H1 (cell line): ENCODE measurements around the gene ORC3. TPM values are rescaled to one million over a fixed set of nuclear protein-coding genes. Genes with fewer than 3 reads are reported as not detected.

Source experiments
- CTCF ChIA-PET: fragments of 300-600 bp; sonication (Branson Sonifier 250); formaldehyde crosslinking; loops from one replicate; lab custom pipeline; 2021; ENCODE audit not compliant: partially characterized antibody; lab: Charles Lee
- POLR2A ChIA-PET: fragments of 300-600 bp; sonication (Branson Sonifier 250); formaldehyde crosslinking; loops from one replicate; lab custom pipeline; 2021; ENCODE audit warnings: inconsistent platforms; ENCODE audit not compliant: partially characterized antibody; lab: Charles Lee
- DNase-seq, 2 experiments: peaks; one replicate each; pipeline versions ENCODE4 v3.0.0 to v3.0.0-alpha.2; 2010 to 2022; ENCODE audit warnings: low spot score in 2 of 2, low read depth in 1 of 2, mixed read lengths in 1 of 2
- FAIRE-seq: peaks from 2 replicates; lab custom pipeline; 2011; peaks lifted over from hg19 to GRCh38; lab: Jason Lieb, UNC
- H2AFZ ChIP-seq: 2 replicates; pipeline ENCODE4 v1.8.1; 2012; ENCODE audit warnings: low read length, inconsistent platforms
- H2AK5ac ChIP-seq: 2 replicates; pipeline ENCODE4 v1.6.1; 2013; ENCODE audit warnings: low read depth, low read length
- H2BK120ac ChIP-seq: replicated peaks from 2 replicates; pipeline ENCODE3; 2013; ENCODE audit warnings: low read depth, low read length, inconsistent platforms
- H2BK12ac ChIP-seq: 2 replicates; pipeline ENCODE4 v1.6.1; 2013; ENCODE audit warnings: low read depth, low read length
- H2BK15ac ChIP-seq: 2 replicates; pipeline ENCODE4 v1.6.1; 2013; ENCODE audit warnings: low read length
- H2BK20ac ChIP-seq: 2 replicates; pipeline ENCODE4 v1.6.1; 2013; ENCODE audit warnings: low read length
- H2BK5ac ChIP-seq: 2 replicates; pipeline ENCODE4 v1.6.1; 2013; ENCODE audit warnings: low read depth, low read length
- H3K14ac ChIP-seq: 2 replicates; pipeline ENCODE4 v1.6.1; 2013; ENCODE audit warnings: inconsistent platforms; ENCODE audit not compliant: insufficient read length
- H3K18ac ChIP-seq: 2 replicates; pipeline ENCODE4 v1.6.1; 2013; ENCODE audit warnings: low read length; ENCODE audit errors: extremely low read depth
- H3K23ac ChIP-seq: 2 replicates; pipeline ENCODE4 v1.6.1; 2013; ENCODE audit warnings: inconsistent platforms; ENCODE audit not compliant: insufficient read length
- H3K23me2 ChIP-seq: 2 replicates; pipeline ENCODE4 v1.6.1; 2013; ENCODE audit warnings: low read depth, low read length
- H3K27ac ChIP-seq: 2 replicates; pipeline ENCODE4 v1.6.1; 2011; ENCODE audit warnings: low read depth, low read length, inconsistent platforms
- H3K27me3 ChIP-seq, 4 experiments: replicated peaks in 1 of 4; 1 replicate in 1 of 4; 2 replicates in 3 of 4; pipeline versions ENCODE4 v1.6.1 to v1.8.1; 2011 to 2013; ENCODE audit warnings: low read length in 3 of 4, mild to moderate bottlenecking in 3 of 4, inconsistent platforms in 2 of 4, mixed read lengths in 2 of 4, moderate library complexity in 1 of 4; ENCODE audit not compliant: control insufficient read depth in 3 of 4, insufficient read depth in 3 of 4; ENCODE audit errors: extremely low read depth in 1 of 4
- H3K36me3 ChIP-seq, 4 experiments: 2 replicates each; pipeline versions ENCODE4 v1.6.1 to v1.8.1; 2011 to 2013; ENCODE audit warnings: mild to moderate bottlenecking in 4 of 4, low read length in 3 of 4, moderate library complexity in 2 of 4, control low read depth in 1 of 4, inconsistent platforms in 1 of 4; ENCODE audit not compliant: insufficient read depth in 4 of 4, control insufficient read depth in 2 of 4
- H3K4ac ChIP-seq: replicated peaks from 2 replicates; pipeline ENCODE3; 2013; ENCODE audit warnings: low read length, low read depth, mixed read lengths, inconsistent platforms; ENCODE audit not compliant: insufficient read length
- H3K4me1 ChIP-seq, 4 experiments: replicated peaks in 1 of 4; 1 replicate in 1 of 4; 2 replicates in 3 of 4; pipeline versions ENCODE4 v1.6.1 to v1.8.1; 2011 to 2013; ENCODE audit warnings: low read length in 3 of 4, inconsistent platforms in 2 of 4, mixed read lengths in 1 of 4; ENCODE audit not compliant: insufficient read depth in 4 of 4, control insufficient read depth in 3 of 4
- H3K4me2 ChIP-seq, 2 experiments: 2 replicates each; pipeline versions ENCODE4 v1.6.1 to v1.8.1; 2011 to 2013; ENCODE audit warnings: low read depth in 2 of 2, low read length in 2 of 2, control low read depth in 1 of 2, inconsistent platforms in 1 of 2, mild to moderate bottlenecking in 1 of 2; ENCODE audit not compliant: insufficient read depth in 1 of 2
- H3K4me3 ChIP-seq, 4 experiments: fragments of 200-600, 300-600 bp in 1 of 4; sonication (generic), shearing (Covaris generic), sonication (Bioruptor Twin) in 1 of 4; 2 replicates each; pipeline versions ENCODE4 v1.5.1 to v1.8.1; 2011 to 2016; ENCODE audit warnings: low read length in 4 of 4, low read depth in 3 of 4, control low read depth in 2 of 4, inconsistent platforms in 2 of 4, mild to moderate bottlenecking in 2 of 4, mixed read lengths in 1 of 4, moderate library complexity in 1 of 4; ENCODE audit not compliant: insufficient read depth in 2 of 4; ENCODE audit errors: extremely low read depth in 1 of 4
- H3K56ac ChIP-seq: replicated peaks from 2 replicates; pipeline ENCODE3; 2013; ENCODE audit warnings: low read depth, mild to moderate bottlenecking, mixed read lengths, low read length, inconsistent platforms; ENCODE audit not compliant: insufficient read length
- H3K79me1 ChIP-seq: 2 replicates; pipeline ENCODE4 v1.6.1; 2013; ENCODE audit warnings: low read depth, low read length, control low read depth
- H3K79me2 ChIP-seq, 2 experiments: 2 replicates each; pipeline versions ENCODE4 v1.6.1 to v1.8.1; 2012 to 2013; ENCODE audit warnings: low read length in 2 of 2, mild to moderate bottlenecking in 2 of 2, inconsistent platforms in 1 of 2; ENCODE audit not compliant: insufficient read depth in 2 of 2, control insufficient read depth in 1 of 2
- H3K9ac ChIP-seq, 4 experiments: replicated peaks in 1 of 4; 1 replicate in 1 of 4; 2 replicates in 3 of 4; pipeline versions ENCODE4 v1.6.1 to v1.8.1; 2011 to 2013; ENCODE audit warnings: low read depth in 3 of 4, low read length in 3 of 4, control low read depth in 2 of 4, mild to moderate bottlenecking in 2 of 4, moderate library complexity in 2 of 4, inconsistent platforms in 1 of 4; ENCODE audit errors: extremely low read depth in 1 of 4
- H3K9me3 ChIP-seq, 2 experiments: 2 replicates each; pipeline versions ENCODE4 v1.6.1 to v1.8.1; 2012 to 2013; ENCODE audit warnings: mild to moderate bottlenecking in 2 of 2, moderate library complexity in 2 of 2, control low read depth in 1 of 2, inconsistent platforms in 1 of 2, low read depth in 1 of 2, low read length in 1 of 2, mixed read lengths in 1 of 2; ENCODE audit not compliant: insufficient read depth in 2 of 2
- H4K20me1 ChIP-seq, 2 experiments: replicated peaks in 1 of 2; 2 replicates each; pipeline versions ENCODE3 to v1.8.1; 2011 to 2013; ENCODE audit warnings: inconsistent platforms in 2 of 2, low read length in 2 of 2, mild to moderate bottlenecking in 1 of 2; ENCODE audit not compliant: insufficient read depth in 2 of 2, control insufficient read depth in 1 of 2
- H4K5ac ChIP-seq: 2 replicates; pipeline ENCODE4 v1.6.1; 2013; ENCODE audit warnings: low read length, low read depth, mixed read lengths, inconsistent platforms; ENCODE audit not compliant: insufficient read length
- H4K8ac ChIP-seq: 2 replicates; pipeline ENCODE4 v1.8.0; 2013; ENCODE audit warnings: mild to moderate bottlenecking, moderate library complexity, low read length, inconsistent platforms; ENCODE audit not compliant: insufficient read depth; ENCODE audit errors: extremely low read depth
- H4K91ac ChIP-seq: replicated peaks from 2 replicates; pipeline ENCODE3; 2013; ENCODE audit warnings: low read length, mixed read lengths, inconsistent platforms; ENCODE audit not compliant: insufficient read length
- MAFK ChIP-seq: IDR thresholded peaks from 2 replicates; pipeline ENCODE4 v1.6.1; 2012; ENCODE audit warnings: low read depth, mild to moderate bottlenecking, improper control_type of control experiment, low read length
- POU5F1 ChIP-seq: IDR thresholded peaks from 2 replicates; pipeline ENCODE4 v1.6.1; 2011; ENCODE audit warnings: low read depth, mild to moderate bottlenecking, low read length, moderate library complexity
- RFX5 ChIP-seq: IDR thresholded peaks from 2 replicates; pipeline ENCODE4 v1.6.1; 2011; ENCODE audit warnings: low read depth, low read length, improper control_type of control experiment, borderline replicate concordance
- SP4 ChIP-seq: IDR thresholded peaks from 2 replicates; pipeline ENCODE4 v1.6.1; 2012; ENCODE audit warnings: low read length, inconsistent platforms
- TCF12 ChIP-seq: IDR thresholded peaks from 2 replicates; pipeline ENCODE4 v1.6.1; 2011; ENCODE audit warnings: low read depth, mild to moderate bottlenecking, low read length
- YY1 ChIP-seq: IDR thresholded peaks from 2 replicates; pipeline ENCODE4 v1.6.1; 2011; ENCODE audit warnings: low read depth, mild to moderate bottlenecking, low read length
- WGBS, 2 experiments: shearing (Covaris generic) in 1 of 2; methylation state at CpG; one replicate each; pipeline versions ENCODE4 v1.1.6 to v1.1.7; 2013 to 2015; ENCODE audit warnings: low lambda C conversion rate in 2 of 2, mixed read lengths in 2 of 2, inconsistent platforms in 1 of 2, low coverage in 1 of 2, missing lambda C conversion rate in 1 of 2; ENCODE audit not compliant: insufficient replicate concordance in 2 of 2, insufficient coverage in 1 of 2, insufficient read length in 1 of 2; ENCODE audit errors: extremely low coverage in 1 of 2, missing lambda C conversion rate in 1 of 2; 5-methylcytosine and 5-hydroxymethylcytosine counted together
- polyA plus RNA-seq, 7 experiments: library from polyadenylated mRNA; depleted of rRNA in 3 of 7; stranded (reverse) in 5 of 7; unstranded in 2 of 7; fragments of >200 nt in 5 of 7; fragments of 200-250 nt in 2 of 7; gene quantifications; 1 replicate in 5 of 7; 2 replicates in 1 of 7; 4 replicates in 1 of 7; pipeline versions ENCODE4 v1.2.1 to v1.2.3, GENCODE V29; 2011 to 2013; ENCODE audit warnings: missing spikeins in 2 of 7, mixed read lengths in 2 of 7
- total RNA-seq: library from RNA; stranded (reverse); fragmentation: NEBNext Ultra II Directional; extraction: Animal tissue kit (Norgen Biotek cat#: 25700); gene quantifications from 2 replicates; pipeline ENCODE4 v1.2.1, GENCODE V29; 2021

ORC3 gene
- total and polyA plus RNA-seq, 2 of the 8 experiments (the other 6 are each of a cell fraction or from before 2014, with no cell fraction given) = 35.9 to 60.9 TPM

GRCh38 chr6:87668013-87668412 lies 78.1 kb downstream of the ORC3 start:
- Histone ChIP-seq H3K23ac (no peak overlapping the region), H2AK5ac (no peak overlapping the region), H3K9ac (no peak overlapping the region), H2BK20ac (no peak overlapping the region), H4K5ac (no peak overlapping the region), H3K79me2 (no peaks in the 10 kb centered on the region), H3K4me1 (peaks cover 0 to 3% (median 0%) of the 10 kb centered on the region in 4 experiments; a peak in 2 of 7 replicates), H3K56ac (no peak overlapping the region), H2BK5ac (no peak overlapping the region), H2BK15ac (no peak overlapping the region), H3K27me3 (no peaks in the 10 kb centered on the region), H3K14ac (no peak overlapping the region), H3K9me3 (no peaks in the 10 kb centered on the region), H4K91ac (no peak overlapping the region), H3K18ac (no peak overlapping the region), H3K4me3 (no peak overlapping the region), H3K79me1 (no peaks in the 10 kb centered on the region), H4K20me1 (no peaks in the 10 kb centered on the region), H3K36me3 (peaks cover 0 to 45% (median 6%) of the 10 kb centered on the region in 4 experiments; a peak in 4 of 8 replicates), H4K8ac (no peak overlapping the region), H2BK12ac (no peak overlapping the region), H3K23me2 (no peaks in the 10 kb centered on the region; the same call in 1 of the 2 replicates), H2BK120ac (no peak overlapping the region), H3K4ac (no peak overlapping the region), H3K4me2 (no peak overlapping the region), H2AFZ (no peak overlapping the region), H3K27ac (no peak overlapping the region)
- WGBS, 2 experiments = 98% methylated on average over 2 of the region's 2 CpGs; no CpG with 5 or more reads in 1 of the 2 experiments
- DNase-seq = no peak
- ChIA-PET POLR2A (interaction anchor here (0.8 kb wide), 1 partner anchor 51 kb away, joined by 4 read pairs; no protein-coding TSS in a partner anchor), CTCF (interaction anchor here (0.6 kb wide), 1 partner anchor 395 kb away, joined by 3 read pairs; no protein-coding TSS in a partner anchor)
- TF ChIP-seq TCF12 = no peak
- TF ChIP-seq RFX5 = no peak
- no peak for TF ChIP-seq MAFK
- no peak for TF ChIP-seq POU5F1
- TF ChIP-seq YY1 = no peak
- TF ChIP-seq SP4 = no peak
- no peak for FAIRE-seq
